ENCODE measurements around the gene ZDHHC21. TPM values are rescaled to one million over a fixed set of nuclear protein-coding genes. Genes with fewer than 3 reads are reported as not detected.

Gene ZDHHC21
- polyA plus RNA-seq (ENCODE audit: insufficient read length in 4 of 4) = 10 to 100 TPM; 14.5 to 30.3 (median 17.3) TPM

- DNase-seq (ENCODE audit: low read depth in 4 of 4, low spot score in 2 of 4) = peak; percentile 20 to 35 (median 30)
Measured at GRCh38 chr9:14693251-14693861, at the start of gene ZDHHC21. ZDHHC21 (minus strand) TSS chr9:14693432; CDS start chr9:14674340, 19,092 bp downstream.

- DNase-seq (ENCODE audit: low read depth in 4 of 4, low spot score in 2 of 4) = no peak
Measured at GRCh38 chr9:14741369-14741768, 48.1 kb upstream of the ZDHHC21 start.

- DNase-seq (ENCODE audit: low read depth in 4 of 4, low spot score in 2 of 4) = no peak
Measured at GRCh38 chr9:14733133-14733532, 39.9 kb upstream of the ZDHHC21 start.

GRCh38 chr9:14731294-14731981, 38.2 kb upstream of the ZDHHC21 start:
- DNase-seq (ENCODE audit: low read depth in 4 of 4, low spot score in 2 of 4) = no peak

GRCh38 chr9:14730461-14730898, 37.2 kb upstream of the ZDHHC21 start:
- DNase-seq (ENCODE audit: low read depth in 4 of 4, low spot score in 2 of 4) = no peak

- DNase-seq (ENCODE audit: low read depth in 4 of 4, low spot score in 2 of 4) = no peak
Measured at GRCh38 chr9:14723301-14723700, 30.1 kb upstream of the ZDHHC21 start.

GRCh38 chr9:14722391-14723035, 29.3 kb upstream of the ZDHHC21 start, which contains the start of gene CER1:
CER1 (minus strand) TSS chr9:14722733; CDS start chr9:14722672, 61 bp downstream.
- no peak for DNase-seq (ENCODE audit: low read depth in 4 of 4, low spot score in 2 of 4)

GRCh38 chr9:14719231-14719923, 26.1 kb upstream of the ZDHHC21 start:
- DNase-seq (ENCODE audit: low read depth in 4 of 4, low spot score in 2 of 4) = no peak

- no peak for DNase-seq (ENCODE audit: low read depth in 4 of 4, low spot score in 2 of 4)
Measured at GRCh38 chr9:14715102-14715501, 21.9 kb upstream of the ZDHHC21 start.

GRCh38 chr9:14713187-14713767, 20.0 kb upstream of the ZDHHC21 start:
- no peak for DNase-seq (ENCODE audit: low read depth in 4 of 4, low spot score in 2 of 4)

GRCh38 chr9:14710804-14711203, 17.6 kb upstream of the ZDHHC21 start:
- DNase-seq (ENCODE audit: low read depth in 4 of 4, low spot score in 2 of 4) = no peak

GRCh38 chr9:14706530-14707140, 13.4 kb upstream of the ZDHHC21 start:
- DNase-seq (ENCODE audit: low read depth in 4 of 4, low spot score in 2 of 4) = no peak

- DNase-seq (ENCODE audit: low read depth in 4 of 4, low spot score in 2 of 4) = no peak
Measured at GRCh38 chr9:14705079-14705478, 11.8 kb upstream of the ZDHHC21 start.

GRCh38 chr9:14704281-14704680, 11.0 kb upstream of the ZDHHC21 start:
- DNase-seq (ENCODE audit: low read depth in 4 of 4, low spot score in 2 of 4) = no peak

- no peak for DNase-seq (ENCODE audit: low read depth in 4 of 4, low spot score in 2 of 4)
Measured at GRCh38 chr9:14702200-14702720, 9.0 kb upstream of the ZDHHC21 start.

GRCh38 chr9:14692470-14693250, 572 bp downstream of the ZDHHC21 start:
- DNase-seq (ENCODE audit: low read depth in 4 of 4, low spot score in 2 of 4) = peak; percentile 2 to 36 (median 22)

GRCh38 chr9:14690948-14691730, 2.1 kb downstream of the ZDHHC21 start:
- no peak for DNase-seq (ENCODE audit: low read depth in 4 of 4, low spot score in 2 of 4)

GRCh38 chr9:14687042-14687719, 6.1 kb downstream of the ZDHHC21 start:
- DNase-seq (ENCODE audit: low read depth in 4 of 4, low spot score in 2 of 4) = no peak

Data from left renal cortex interstitium (tissue), 4 donors.